GM19240 (cell line): ENCODE data around the gene PRDM16.

Source experiments
- DNase-seq: peaks from one replicate; pipeline ENCODE4 v3.0.0; 2011; ENCODE audit warnings: low spot score; ENCODE audit not compliant: insufficient read length

Gene PRDM16

DNA sequence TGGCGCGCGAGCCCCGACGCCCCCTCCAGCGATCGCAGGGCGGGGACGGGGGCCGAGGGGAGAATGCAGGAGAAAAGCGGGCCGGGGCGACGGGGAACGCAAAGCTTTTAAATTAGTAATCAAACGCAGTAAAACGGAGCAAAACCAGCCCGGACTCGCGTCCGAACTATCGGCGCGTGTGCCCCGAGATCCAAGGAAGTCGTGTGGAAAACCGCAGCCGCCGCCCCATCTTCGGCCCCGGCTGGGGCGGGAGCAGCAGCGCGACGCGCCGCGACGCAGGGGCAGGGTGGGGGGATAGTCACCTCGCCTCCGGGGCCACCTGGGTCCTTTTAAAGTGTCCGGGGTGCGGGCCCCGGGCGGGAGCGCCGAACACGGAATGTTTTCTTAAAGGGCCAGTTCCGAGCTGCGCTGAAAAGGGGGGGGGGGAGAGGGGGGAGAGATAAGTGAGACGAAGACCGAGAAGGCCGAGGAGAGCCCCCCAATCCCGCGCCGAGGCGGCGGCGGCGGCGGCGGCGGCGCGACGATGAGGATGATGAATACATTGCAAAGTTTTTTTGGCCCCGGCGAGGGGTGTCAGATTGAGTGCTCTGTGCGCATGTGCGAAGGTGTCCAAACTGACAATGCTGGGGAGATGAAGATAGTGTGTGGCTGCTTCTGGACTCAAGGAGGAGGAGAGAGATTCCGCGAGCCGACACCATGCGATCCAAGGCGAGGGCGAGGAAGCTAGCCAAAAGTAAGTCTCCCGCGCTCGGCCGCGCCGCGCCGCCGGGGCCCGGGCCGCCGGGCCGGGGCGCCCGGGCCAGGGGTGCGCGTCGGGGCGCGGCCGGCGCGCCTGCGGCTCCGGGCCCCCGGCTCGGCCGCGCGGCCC lies at the start of gene PRDM16:
Gene PRDM16 (plus strand): TSS at position 640 of the 868 bp plus-strand sequence. CDS start 57 bp downstream, at position 697.
- DNase-seq: no peak

DNA sequence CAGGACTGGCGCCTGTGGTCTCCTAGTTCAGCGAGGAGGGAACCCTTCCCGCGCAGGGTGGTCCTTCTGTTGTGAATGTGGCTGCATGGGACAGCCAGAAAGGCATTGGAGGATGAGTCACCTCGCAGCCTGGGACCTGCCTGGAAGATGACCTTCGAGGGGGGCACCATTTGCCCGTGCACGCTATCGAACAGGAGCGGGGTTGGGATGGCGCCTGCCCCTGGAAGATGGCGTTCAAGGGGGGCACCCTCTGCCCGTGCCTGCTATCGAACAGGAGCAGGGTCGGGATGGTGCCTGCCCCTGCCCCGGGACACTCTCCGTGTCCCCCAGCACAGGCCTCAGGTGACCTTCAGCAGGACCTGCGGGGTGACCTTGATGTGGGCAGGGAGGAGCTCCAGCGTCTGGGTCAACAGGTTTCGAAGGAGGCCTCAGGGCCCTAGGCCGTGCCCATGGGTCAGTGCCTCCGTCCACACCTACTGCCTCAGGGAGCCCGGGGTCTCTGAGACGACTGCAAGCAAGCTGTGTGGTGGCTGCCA lies 49.4 kb upstream of the PRDM16 start:
- no peak for DNase-seq

DNA sequence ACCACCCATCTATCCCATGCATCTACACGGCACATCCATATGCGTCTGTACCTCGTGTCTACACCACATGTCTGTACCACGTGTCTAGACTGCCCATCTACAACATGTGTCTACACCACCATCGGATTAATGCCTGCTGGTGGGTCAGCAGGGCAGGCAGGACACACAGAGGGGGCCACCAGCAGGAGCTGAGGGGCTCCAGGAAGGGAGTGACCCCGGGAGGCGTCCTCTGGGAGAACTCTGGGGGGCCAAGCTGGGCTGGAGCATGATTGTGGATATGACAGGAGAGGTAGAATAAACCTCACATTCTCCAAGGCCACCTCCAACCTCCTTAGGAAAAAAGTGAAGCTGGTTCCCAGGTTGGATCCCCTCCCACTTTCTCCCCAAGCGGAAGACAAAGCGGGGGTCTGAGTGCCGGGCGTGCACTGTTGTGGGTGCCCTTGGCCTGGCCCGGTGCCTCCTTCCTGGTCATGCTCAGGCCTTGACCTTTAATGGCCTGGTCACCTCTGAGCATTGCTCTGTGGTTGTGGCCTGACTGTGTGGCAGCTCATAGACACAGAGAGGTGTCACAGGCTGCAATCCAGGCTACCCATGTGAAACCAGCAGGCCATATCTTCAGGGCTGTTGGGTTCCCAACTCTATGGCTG lies 48.6 kb upstream of the PRDM16 start:
- no peak for DNase-seq

DNA sequence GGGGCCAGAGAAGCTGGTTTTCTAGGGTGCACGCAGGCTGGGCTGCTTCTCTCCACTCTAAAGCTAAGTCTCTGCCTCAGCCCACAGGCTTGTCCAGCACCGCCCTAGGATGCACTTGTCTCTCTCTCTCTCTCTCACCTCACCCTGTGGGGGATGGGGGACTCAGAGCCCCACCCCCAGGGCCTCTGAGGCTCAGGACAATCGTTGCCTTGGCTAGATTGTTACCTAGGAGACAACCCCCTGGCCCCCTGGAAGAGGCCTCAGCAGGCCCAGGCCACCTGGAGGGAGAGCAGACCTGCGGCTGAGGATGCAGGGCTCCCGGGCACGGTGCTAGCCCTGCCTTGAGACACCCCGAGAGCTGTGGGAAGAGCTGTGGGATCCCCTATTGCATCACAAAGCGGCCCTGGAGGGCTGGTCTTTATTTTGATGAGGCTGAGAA lies 47.8 kb upstream of the PRDM16 start, which contains the start of gene ACTRT2:
Gene ACTRT2 (plus strand): TSS at position 235 of the 439 bp plus-strand sequence. CDS start 220 bp downstream, outside the sequence.
- no peak for DNase-seq

DNA sequence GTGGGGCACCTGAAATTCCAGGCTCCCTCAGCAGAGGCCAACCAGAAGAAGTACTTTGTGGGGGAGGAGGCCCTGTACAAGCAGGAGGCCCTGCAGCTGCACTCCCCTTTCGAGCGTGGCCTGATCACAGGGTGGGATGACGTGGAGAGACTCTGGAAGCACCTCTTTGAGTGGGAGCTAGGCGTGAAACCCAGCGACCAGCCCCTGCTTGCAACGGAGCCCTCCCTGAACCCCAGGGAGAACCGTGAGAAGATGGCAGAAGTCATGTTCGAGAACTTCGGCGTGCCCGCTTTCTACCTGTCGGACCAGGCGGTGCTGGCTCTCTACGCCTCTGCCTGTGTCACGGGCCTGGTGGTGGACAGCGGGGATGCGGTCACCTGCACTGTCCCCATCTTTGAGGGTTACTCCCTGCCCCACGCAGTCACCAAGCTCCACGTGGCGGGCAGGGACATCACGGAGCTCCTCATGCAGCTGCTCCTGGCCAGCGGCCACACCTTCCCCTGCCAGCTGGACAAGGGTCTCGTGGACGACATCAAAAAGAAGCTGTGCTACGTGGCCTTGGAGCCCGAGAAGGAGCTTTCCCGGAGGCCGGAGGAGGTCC lies 47.1 kb upstream of the PRDM16 start:
- no peak for DNase-seq

DNA sequence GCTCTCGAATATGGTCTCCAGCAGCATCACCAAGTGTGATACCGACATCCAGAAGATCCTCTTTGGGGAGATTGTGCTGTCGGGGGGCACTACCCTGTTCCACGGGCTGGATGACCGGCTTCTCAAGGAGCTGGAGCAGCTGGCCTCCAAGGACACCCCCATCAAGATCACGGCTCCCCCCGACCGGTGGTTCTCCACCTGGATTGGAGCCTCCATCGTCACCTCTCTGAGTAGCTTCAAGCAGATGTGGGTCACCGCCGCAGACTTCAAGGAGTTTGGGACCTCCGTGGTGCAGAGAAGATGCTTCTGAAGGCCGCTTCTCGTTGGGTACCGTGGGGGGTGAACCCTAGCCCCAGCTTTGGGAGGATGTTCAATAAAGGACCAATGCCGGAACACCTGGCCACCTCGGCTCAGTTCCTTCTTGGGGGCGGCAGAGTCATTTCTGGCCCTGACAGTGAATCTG lies 46.5 kb upstream of the PRDM16 start:
- DNase-seq: no peak

DNA sequence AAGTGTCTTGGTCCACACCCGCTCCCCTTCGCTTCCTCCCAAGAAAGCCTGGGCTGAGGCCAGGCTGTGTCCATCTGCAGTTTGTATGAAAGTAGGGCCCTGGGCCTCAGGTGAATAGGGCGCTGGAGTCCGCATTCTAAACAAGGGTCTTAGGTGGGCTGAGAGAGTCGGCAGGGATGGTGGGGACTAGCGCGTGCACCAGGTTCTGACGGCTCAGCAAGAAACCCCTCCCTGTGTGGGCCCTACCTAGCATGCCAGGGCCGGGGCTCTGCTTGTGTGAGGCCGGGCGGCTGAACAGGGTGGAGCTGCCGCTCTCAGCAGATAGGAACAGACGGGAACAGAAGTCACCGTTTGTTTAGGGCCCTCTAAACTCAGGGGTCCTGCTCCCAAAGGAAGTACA lies 46.0 kb upstream of the PRDM16 start:
- DNase-seq: no peak

DNA sequence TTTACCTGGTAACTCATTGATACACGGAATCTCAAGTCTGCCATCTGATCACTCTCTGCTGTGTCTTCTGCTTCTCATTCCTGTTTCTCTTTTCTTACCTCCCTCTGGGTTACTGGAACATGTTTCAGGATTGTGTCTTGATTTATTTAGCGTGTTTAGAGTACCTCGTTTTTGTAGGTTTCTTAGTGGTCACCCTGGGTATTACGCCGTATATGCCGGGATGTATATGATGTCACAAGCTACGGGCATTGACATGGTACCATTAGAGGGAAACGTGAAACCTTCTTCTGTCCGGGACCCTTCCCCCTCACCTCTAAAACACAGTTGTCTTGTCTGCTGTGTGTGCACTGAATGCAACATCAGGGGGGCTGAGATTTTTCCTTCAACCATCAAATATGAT lies 45.0 kb upstream of the PRDM16 start:
- DNase-seq: no peak

DNA sequence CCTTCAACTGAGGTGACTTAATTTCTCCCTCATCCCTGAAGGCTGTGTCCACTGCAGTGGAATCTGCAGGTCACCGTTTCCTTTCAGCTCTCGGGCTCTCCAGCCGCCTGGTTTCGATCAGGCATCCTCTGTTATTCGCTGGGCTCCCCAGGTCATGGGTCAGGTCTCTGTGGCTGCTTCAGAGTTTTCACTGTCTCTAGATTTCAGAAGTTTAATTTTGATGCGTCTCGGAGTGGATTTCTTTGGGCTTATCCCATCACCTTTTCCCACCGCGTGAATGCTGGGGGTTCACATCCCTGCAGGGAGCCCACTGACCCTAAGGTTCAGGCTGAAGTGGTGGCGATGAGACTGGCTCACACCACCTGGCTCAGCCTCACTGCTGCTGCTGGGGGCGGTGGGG lies 44.4 kb upstream of the PRDM16 start:
- no peak for DNase-seq

DNA sequence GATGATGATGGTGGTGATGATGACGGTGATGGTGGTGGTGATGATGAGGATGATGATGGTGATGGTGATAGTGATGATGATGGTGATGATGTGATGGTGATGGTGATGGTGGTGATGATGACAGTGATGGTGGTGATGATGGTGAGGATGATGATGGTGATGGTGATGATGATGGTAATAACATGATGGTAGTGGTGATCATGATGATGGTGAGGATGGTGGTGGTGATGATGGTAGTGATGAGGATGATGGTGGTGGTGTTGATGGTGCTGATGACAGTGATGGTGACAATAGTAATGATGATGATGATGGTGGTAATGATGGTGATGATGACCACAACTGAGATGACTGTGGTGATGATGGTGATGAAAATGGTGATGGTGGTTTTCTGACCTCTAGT lies 42.9 kb upstream of the PRDM16 start:
- DNase-seq: no peak

DNA sequence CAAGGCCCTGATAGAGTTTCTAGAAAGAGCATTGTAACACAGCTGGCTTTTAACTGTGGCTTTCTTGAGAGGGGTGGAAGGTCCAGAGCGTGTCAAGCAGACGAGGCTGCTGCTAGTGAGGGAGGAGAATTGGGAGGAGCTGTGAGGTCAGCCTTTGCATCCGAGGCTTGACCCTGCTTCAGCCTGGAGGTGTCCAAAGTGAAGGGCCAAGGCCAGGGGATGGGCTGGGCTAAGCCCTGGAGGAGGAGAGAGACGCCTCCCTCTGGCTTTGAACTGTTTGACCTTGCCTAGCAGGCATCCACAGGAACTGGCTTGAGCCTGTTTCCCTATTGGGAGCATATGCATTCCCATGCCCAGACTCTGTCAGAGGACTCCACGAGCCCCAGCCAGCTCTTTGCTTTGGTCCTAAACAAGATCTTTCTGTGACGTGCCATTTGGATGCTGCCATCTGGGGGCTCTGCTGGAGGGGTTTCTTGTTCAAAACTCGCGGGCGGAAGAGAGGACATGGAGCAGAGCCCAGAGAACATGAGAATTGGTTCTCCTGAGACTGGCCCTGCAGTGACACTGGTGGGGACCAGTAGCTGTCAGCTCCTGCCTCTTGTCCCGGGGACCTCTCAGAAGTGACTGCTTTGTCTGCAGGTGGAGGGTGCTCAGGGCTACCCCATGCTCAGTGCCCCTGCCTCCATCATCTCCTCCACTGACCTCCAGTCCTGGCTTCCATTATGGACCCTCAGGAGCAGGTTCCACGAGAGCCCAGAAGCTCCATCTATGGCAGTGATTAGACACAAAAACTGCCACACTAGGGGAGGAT lies 42.2 kb upstream of the PRDM16 start:
- DNase-seq: no peak

DNA sequence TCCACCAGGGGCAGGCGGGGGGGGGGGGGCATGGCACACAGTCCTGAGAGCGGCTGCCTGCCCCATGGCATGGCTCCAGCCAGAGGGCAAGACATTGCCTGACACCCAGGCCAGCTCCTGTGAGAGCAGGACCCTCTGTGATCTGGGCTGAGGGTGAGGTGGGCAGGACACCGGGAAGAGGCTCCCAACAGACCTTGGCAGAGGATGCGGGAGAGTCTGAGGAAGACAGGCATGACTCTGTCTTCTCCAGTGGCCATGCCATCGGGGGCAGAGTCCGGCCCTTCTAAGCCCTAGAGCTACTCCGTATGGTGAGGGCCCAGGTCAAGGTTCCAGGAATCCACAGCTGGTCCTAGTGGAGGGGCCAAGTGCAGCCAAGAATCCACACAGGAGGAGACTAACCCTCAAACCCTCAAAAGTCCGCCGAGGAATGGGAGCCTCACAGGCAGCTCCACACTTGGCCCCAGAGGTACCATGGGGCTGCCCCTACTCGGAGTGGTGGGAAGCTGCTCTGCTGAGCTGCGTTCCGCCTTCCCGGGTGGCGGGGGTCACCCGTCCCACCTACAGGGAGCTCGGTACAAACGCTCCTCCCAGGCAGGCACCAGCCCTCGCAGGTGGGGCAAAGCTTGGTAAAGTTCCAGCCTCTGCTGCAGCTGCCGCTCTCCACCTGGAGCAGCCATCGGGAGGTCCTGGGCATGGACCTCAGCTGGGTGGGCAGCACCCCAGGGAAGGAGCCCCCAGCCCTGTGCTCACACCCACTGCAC lies 41.2 kb upstream of the PRDM16 start:
- no peak for DNase-seq

DNA sequence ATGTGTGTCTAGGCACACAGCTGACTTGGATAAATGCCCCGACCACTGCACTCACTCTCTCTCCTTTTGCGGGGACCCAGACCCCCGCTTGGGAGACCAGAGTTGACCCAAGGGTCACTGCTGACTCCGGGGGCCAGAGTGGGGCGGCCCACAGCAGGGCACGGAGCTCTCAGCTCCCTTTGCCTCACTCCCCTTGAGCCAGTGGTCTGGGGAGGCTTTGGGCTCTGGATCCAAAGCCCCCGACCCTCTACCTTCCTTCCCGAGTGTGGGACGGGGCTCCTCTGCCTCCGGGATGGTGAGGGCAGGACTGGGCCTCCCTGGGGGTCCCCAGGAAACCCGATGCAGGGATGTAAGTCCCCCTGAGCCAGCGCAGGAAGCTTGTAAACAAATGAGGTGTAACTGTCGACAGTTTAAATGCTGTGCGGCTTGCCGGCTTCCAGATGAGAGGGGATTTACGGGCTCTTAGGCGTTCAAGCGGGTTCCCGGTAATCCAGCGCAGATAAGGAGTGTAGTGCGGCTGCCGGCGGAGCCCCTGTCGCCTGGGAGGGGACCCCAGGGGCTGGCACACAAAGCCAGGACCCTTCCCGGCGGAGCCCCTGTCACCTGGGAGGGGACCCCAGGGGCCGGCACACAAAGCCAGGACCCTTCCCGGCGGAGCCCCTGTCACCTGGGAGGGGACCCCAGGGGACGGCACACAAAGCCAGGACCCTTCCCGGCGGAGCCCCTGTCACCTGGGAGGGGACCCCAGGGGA lies 40.3 kb upstream of the PRDM16 start:
- DNase-seq: no peak

DNA sequence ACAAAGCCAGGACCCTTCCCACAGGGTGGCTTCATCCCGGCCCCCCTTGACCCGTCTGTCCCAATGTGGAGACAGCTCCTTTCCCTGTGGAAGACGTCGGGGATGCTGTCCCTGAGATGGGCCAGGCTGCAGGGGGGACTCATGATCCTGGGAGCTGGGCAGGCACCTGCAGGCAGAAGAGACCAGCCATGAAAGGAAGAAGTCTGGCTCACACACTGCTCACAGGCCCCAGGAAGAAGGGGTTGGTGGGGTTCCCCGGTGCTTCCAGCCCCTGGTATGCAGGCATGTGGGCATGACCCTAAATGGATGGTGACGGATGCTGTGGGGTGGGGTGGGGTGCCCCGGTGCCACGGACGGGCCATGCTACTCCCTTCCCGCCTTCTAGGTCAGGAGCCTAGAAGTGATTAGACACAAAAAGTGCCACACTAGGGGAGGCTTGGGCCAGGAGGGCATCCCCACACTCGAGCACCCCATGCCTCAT lies 39.5 kb upstream of the PRDM16 start:
- no peak for DNase-seq

DNA sequence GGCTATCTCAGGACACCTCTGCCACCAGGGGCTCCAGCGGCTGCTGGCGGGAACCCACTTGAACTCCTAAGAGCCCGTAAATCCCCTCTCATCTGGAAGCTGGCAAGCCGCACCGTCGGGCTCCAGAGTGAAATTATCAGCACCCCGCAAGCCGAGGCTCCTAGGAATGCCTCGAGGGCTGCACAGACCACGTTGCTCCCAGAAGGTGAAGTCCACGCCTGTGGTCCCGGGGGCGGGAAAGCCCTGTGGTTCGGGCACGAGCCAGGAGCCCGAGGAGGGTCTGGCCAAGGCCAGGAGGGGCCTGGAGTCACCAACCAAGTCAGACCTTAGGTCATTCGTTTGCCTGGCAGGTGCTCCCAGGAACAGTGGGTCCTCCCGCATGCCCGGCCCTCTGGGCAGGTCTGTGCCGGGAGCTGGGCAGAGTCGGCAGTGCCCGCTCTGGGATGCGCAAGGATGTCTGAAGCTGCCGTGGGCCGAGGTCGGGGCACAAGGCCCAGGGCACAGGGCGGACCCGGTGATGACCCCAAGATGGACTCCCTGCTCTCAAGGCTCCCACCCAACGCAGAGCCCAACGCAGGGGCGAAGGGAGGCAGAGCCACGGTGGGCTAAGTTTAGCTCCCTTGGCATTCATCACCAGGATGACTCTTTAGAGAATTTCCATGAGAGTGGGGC lies 38.9 kb upstream of the PRDM16 start:
- no peak for DNase-seq

DNA sequence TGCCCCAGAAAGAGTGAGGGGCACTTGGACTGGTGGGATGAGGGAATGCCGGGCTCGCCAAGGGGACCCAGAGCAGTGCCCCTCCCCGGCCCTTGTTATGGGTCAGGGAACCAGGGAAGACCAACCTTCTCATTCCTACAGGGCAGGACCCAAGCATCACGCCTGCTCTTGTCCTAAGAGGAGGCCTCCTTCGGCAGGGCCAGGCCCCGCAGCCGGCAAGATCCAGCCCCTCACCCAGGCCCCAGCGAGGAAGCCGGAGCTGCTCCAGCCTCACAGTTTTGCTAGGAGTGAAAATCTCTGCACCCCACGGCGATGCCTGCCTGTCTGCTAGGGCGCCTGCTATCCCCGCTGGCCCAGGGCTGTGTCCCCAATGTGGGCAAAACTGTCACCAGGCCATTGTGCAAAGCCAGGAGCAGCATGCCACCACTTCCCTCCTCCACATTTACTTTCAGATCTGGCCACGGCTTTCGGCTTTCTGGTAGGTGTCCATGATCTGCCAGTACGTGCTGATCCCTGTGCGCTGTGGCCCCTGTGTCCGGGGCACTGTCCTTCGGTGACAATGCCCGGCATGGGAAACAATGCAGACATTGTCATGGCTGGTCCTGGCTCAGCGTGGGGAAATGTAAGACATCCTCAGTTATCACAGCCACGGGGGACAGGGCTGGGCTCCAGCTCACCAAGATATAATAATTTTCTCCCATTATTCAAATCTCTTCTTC lies 38.2 kb upstream of the PRDM16 start:
- DNase-seq: no peak

DNA sequence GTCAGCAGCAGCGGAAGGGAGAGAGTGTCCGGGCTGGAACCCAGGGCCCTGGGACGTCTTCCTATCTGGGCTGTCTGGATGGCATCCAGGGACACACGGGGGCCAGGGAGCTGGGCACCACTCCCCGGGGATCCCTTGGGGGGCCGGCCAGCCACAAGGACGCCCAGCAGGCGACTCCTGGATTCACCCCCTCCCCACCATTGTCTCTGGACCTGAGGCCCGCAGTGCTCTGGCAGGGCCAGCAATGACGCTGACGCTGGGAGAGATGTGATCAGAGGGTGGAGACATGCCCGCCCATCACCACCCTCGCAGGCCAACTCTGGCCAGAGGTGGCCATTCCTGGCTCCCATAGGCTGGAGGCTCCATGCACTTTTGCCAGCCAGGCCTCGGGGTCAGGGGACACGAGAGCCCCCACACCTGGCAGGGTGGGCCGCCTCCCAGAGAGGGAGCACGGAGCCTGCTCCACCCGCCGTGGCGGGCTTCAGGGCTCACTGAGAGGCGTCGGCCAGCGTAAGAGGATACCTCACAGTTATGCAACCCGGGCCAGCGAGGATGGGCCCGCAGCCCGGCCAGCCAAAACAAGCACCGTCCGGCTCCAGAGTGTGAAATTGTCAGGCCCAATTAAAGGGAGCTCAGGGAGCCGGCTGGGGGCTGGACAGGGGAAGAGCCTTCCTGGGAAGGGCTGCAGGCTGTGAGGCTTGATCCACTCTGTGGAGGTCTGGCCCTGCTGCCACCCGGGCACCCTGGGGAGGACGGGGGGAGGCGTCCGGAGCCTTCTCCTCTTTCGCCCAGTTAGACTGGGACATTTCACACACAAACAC lies 37.4 kb upstream of the PRDM16 start:
- no peak for DNase-seq
